HG02870 (cell line): ENCODE measurements around the gene ZNF474.
"Not testable (repeated sequence)": the region's sequence is repeated elsewhere in the genome, so short reads cannot be mapped to it uniquely, and the experiment has no call there.

Experiments used
- ATAC-seq: cut with Tn5 transposase; IDR thresholded peaks from one replicate; pipeline ENCODE4 v1.9.1; 2021; ENCODE audit warnings: mild to moderate bottlenecking, moderate library complexity; ENCODE audit not compliant: unreplicated experiment

Gene ZNF474

DNA sequence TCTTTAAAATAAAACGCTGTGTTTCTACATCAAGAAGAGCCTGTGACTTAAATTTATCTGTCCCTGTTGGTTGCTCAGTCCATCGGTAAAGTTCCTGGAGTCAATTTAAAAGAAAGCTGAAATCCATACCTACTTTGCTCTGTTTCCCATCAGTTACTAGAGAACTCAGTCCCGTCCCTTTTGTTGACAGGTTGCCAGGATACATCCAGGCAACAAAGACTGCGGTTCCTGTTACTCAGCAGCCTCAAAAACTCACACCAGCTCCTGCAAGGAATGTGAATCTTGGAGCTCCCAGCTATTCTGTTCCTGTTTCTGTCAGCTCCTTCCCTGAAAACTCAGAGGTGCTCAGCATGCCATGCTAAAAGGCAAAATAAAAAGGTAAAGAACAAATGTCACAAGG lies at the start of gene ZNF474:
Gene ZNF474, plus strand, starts transcription at position 241 of the 400 bp plus-strand sequence. CDS start 22,445 bp downstream, outside the sequence.
- ATAC-seq, result no peak

DNA sequence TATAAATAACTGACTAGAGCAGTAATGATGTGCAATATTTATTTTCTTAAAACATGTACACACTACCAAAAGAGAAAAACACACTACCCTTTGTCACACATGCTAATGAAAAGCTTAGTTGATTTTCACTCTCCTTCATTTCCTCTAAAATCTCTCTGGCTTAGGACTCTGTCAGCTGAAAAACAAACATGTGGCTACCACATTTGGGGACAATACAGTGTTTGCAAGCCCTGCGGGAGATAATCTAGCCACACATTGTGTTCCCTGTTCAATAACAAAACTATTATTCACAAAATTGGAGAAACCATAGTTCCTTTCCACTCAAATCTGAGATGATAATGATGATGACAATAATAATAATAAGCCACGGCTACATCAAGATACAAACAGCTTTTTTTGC lies 47.8 kb upstream of the ZNF474 start:
- no peak for ATAC-seq

- peak; percentile 52 for ATAC-seq
These were observed 45.8 kb upstream of the ZNF474 start for GRCh38 chr5:122083535-122083934.

DNA sequence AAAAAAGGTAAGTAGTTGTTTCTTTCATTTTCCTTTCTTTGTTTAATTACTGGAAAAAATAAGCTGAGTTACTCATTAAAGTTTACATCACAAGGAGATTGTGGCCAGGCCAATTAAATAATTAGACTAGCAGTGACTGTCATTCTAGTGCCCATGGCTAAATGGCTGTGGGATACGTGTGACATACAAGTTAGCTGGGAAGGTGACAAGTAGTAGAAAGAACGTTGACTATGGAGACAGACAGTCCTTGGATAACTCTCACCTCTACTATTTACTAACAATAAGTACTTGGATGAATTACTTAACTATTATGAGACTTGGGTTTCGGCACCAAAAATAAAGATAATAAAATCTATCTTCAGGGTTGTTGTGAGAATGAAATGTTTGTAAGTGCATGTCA lies 44.3 kb upstream of the ZNF474 start:
- ATAC-seq, result no peak

- no peak for ATAC-seq
These were observed 40.0 kb upstream of the ZNF474 start for GRCh38 chr5:122089096-122090013.

DNA sequence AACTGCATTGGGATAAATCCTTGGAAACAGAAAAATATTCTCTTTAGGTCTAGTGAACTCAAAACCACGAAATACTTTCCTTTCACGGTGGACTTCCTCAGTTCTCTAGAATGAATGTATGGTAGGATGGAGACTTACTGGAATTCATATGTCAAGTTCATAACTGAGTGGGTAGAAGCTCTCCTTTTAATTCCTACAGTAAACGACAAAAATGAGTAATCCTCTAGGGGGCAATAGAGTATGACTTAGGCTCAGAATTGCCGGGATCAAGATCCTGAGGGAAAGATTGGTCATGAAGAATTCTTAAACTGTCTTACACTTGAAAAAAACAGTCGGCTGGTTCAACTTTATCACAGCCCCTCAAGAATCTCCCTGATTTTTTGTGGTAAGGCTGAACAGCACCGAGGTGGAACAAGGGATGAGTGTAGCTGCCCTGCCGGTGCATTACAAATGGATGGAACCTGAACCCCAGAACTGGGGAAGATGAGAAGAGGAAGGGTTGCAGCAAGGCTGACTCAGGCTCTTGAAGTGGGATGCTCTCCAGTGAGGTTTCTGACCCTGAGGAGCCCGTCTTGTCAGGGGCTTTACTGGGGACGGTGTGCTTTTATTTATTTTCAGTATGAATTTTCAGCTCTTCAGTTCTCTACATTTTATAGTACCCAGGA lies 37.3 kb upstream of the ZNF474 start:
- ATAC-seq, result no peak

- no peak for ATAC-seq
These were observed 35.7 kb upstream of the ZNF474 start for GRCh38 chr5:122093415-122094180.

DNA sequence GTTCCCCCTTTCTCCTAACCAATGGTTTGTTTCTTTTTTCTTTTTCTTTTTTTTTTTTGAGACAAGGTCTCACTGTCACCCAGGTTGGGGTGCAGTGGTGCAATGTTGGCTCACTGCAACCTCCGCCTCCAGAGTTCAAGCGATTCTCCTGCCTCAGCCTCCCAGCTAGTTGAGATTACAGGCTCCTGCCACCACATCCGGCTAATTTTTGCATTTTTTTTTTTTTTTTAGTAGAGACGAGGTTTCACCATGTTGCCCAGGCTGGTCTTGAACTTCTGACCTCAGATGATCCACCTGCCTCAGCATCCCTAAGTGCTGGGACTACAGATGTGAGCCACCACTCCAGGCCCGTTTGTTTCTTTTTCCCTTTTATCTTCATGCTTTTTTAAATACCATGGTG lies 35.1 kb upstream of the ZNF474 start:
- ATAC-seq, result not testable (repeated sequence)

- ATAC-seq, result no peak
These were observed 34.2 kb upstream of the ZNF474 start for GRCh38 chr5:122095158-122095557.

DNA sequence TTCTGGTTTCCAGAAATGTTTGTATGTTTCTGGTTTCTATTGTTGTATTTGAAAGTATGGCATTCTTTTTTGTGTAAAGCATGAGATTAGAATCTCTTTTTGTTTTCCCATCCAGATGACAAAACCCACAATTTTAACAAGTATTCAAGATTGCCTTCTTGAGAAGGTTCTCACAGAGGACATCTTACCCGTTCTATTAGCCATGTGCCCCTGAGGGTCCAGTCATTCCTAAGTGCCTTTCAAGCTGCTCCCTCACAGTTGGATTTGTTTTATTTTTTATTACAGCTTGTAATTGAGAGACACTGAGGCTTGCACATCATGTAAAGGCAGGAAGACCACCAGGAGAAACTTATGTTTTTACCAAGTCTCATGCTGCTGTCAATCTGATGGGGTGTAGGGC lies 32.0 kb upstream of the ZNF474 start:
- no peak for ATAC-seq

GRCh38 chr5:122099060-122099790 lies 30.1 kb upstream of the ZNF474 start:
- ATAC-seq, result no peak

- ATAC-seq, result peak; percentile 76
These were observed 27.6 kb upstream of the ZNF474 start for GRCh38 chr5:122101636-122102285.

DNA sequence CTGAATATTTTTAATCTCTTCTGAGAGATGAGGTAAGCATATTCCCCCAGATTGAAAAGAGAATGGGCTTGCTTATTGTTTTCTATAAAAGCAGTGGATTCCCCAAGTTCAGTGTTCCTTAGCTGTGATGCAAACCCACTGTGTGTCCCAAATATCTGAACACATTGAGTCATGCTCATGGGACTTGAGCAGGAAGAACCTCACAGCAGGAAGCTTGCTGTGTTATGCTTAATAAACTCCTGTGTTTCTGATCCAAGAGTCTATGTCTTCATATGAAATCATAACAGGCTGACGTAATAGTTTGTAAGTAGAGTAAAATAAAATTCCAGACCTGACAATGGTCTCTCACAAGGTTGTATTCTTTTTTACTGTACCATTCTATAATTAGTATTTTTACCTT lies 26.5 kb upstream of the ZNF474 start:
- ATAC-seq, result no peak

- ATAC-seq, result no peak
These were observed 23.4 kb upstream of the ZNF474 start for GRCh38 chr5:122105909-122106308.

DNA sequence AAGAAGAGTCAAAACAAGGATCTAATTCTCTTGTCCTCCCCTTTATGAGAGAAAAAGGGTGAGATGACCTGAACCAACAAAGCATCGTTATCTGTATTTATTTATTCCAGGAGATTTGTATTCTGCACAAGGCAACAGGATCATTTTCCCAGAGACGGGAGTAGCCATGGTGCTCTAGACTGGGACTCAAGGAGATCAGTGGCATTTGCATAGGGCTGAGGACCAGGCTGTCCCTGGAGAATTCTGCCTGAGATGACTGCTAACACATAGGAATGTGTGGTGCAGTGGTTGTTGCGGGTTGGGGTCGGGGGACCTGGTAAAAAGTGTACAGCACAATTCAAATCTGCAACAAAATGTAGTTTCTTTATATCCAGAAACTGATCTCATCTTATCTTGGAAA lies 22.3 kb upstream of the ZNF474 start:
- ATAC-seq, result no peak

- no peak for ATAC-seq
These were observed 18.4 kb upstream of the ZNF474 start for GRCh38 chr5:122110987-122111386.

GRCh38 chr5:122111460-122111859 lies 17.9 kb upstream of the ZNF474 start:
- ATAC-seq, result no peak

DNA sequence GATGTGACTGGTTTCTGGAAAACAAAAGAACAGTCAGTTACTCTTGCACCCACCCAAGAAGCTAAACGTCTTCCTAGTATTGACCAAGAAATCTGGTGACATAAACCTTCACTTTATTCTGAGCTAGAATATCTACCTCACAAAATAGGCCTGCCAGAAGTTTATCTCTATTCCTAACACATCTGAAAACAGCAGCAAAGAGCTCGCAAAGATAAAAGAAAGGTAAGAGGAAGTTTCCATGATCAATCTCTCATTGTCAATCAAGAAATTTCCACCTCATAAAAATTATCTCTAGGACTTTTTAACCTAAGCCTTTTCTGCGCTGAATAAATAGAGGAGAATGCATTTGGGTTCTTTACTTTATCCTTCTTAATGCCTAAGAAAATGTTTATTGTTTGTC lies 17.3 kb upstream of the ZNF474 start:
- ATAC-seq, result no peak

GRCh38 chr5:122112733-122113558 lies 16.4 kb upstream of the ZNF474 start:
- ATAC-seq, result no peak
